ENCODE results near the gene LIN7A.
"Not testable (repeated sequence)": the region's sequence is repeated elsewhere in the genome, so short reads cannot be mapped to it uniquely, and the experiment has no call there.

Gene LIN7A

DNA sequence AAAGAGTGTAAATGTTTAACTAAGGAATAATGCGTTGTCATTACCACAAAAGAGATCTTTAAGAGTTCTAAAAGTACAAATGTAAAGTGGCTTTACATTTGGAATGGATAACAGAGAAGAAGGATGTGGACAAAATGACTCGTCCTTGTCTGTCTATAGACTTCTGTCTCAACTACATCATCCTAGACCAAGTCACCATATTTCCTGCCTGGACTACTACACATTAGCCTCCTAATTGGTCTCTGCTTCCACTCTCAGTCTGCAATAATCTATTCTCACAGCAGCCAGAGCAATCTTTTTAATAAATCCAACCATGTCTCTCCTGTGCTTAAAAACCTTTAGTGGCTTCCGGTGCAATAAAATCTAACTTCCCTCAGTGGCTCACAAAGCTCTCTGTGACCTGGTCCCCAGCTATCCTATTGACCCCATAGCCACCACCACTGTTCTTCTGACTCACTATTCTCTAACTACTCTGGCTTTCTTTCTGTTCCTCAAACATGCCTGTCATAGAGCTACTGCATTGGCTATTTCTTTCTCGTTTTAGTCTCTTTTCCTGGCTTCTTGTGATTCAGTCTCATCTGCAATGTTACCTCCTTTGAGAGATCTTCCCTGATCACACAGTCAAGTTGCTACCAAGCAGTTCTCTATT, 130.0 kb downstream of the LIN7A start:
- DNase-seq (ENCODE audit: low spot score), result no peak

DNA sequence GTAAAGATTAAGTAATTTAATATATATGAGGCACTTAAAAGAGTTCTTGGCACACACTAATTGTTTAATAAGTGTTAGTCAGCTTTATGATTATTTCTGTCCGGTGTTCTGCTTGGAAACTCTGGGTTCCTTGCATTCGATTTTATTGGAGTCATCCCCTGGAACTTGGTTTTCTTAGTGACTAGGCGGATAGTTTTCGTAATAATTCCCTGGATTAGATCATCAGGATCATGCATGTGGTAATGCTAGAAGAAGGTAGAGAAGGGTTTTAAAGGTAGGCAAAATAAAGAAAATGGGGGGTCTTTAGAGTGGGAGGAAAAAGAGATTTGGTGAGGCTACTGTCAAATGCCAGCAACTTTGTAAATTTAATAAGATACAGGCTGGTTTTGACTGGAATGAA, 132.6 kb downstream of the LIN7A start:
- no peak for DNase-seq (ENCODE audit: low spot score)

DNA sequence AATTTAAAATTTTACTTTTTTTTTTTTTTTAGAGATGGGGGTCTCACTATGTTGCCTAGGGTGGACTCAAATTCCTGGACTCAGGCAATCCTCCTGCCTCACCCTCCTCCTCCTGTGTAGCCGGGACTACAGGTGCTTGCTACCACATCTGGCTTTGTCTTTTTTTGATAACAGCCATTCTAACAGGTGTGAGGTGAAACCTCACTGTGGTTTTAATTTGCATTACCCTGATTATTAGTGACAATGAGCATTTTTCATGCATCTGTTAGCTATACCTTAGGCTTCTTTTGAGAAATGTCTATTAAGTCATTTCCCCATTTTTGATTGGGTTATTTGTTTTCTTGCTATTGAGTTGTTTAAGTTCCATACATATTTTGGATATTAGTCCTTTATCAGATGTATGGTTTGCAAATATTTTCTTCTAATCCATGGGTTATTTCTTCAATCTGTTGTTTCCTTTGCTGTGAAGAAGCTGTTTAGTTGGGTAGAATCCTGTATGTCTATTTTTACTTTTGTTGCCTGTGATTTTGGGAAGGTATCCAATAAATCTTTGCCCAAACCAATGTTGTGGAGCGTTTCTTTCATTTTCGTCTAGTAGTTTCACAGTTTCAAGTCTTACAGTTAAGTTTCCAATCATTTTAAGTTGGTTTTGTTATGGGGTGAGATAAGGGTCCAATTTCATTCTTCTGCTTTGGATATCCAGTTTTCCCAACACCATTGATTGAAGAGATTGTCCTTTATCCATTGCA, 134.9 kb downstream of the LIN7A start:
- DNase-seq (ENCODE audit: low spot score), result no peak

DNA sequence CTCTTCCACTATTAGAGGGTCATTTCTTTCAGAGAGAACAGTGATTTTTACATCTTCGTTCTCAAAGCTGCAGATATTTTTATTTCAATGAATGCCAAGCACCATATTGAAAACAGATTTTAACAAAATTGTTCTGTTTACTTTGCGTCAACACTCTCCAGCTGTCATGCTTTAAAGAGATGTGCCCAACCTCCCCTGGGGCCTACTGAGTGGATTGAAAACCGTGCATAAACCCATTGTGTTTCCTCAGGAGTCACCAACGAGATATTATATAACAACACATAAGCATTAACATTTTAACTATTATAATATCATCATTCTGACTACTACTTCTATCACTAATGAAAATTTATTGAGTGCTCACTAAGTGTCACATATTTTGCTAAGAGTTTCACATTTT, 139.5 kb downstream of the LIN7A start:
- DNase-seq (ENCODE audit: low spot score), result no peak

DNA sequence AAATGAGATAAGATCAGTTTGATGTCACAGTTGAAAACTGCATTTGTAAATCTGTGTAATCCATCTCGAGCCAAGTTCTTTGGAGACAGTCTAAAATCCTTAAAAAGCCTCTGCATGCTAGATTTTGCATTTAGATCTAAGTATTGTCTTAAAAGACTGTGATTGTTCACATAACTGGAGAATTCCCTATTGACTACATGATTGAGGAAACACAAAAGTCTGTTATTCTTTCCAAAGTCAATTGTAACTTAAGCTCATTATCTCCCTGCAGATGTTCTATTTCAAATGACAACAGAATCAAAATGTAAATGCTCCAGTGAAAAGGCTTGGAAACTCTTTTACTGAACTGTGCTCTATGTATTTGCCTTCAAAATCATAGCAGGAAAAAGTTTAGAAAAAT, 143.2 kb downstream of the LIN7A start:
- no peak for DNase-seq (ENCODE audit: low spot score)

DNA sequence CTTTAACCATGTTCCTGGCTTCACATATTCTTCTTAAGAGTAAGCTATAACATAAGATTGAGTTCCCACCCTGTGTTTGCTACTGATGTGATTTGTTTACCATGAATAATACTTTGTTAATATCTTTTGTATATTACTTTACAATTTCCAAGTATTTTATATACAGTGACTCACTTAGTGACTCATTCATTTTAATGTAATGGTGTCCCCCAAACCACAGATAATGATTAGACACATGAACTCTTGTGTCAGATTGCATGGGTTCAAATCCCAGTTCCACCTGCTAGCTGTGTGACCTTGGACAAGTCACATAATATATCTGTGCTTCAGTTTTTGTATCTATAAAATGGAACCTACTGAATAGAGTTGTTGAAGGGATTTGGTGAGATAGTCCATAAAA, 144.9 kb downstream of the LIN7A start:
- no peak for DNase-seq (ENCODE audit: low spot score)

DNA sequence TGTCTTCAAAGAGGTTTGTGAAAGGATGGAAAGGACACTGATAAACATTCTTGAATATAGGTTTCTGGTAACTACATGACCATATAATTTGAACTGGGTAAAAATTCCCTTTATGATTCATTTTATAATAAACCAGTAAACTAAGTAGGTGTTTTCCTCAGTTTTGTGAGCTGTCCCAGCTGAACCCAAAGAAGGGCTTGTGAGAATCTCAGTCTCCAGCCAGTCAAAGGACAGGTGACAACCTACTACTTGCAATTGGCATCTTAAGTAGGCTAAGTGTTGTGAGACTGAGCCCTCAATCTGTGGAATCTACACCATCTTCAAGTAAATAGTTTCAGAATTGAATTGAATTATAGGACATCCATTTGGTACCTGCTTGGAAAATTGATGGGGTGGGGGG, 145.9 kb downstream of the LIN7A start:
- DNase-seq (ENCODE audit: low spot score), result no peak

DNA sequence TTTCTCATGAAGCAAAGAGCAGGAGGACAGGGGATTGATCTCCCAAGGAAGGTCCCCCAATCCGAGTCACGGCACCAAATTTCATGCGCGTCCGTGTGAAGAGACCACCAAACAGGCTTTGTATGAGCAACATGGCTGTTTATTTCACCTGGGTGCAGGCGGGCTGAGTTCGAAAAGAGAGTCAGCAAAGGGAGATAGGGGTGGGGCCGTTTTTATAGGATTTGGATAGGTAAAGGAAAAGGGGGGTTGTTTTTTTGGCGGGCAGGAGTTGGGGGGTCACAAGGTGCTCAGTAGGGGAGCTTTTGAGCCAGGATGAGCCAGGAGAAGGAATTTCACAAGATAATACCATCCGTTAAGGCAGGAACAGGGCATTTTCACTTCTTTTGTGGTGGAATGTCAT, 149.3 kb downstream of the LIN7A start:
- not testable (repeated sequence) for DNase-seq (ENCODE audit: low spot score)

DNA sequence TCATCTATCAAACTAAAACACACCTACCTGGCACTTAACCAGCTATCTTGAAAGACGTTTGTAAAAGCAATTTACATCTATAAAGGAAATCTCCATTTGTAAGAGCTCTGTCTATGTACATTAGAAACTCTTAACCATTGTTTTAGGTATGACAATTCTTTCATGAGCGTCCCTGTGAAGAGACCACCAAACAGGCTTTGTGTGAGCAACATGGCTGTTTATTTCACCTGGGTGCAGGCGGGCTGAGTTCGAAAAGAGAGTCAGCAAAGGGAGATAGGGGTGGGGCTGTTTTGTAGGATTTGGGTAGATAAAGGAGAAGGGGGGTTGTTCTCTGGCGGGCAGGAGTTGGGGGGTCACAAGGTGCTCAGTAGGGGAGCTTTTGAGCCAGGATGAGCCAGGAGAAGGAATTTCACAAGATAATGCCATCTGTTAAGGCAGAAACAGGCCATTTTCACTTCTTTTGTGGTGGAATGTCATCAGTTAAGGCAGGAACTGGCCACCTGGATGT, 154.7 kb downstream of the LIN7A start:
- not testable (repeated sequence) for DNase-seq (ENCODE audit: low spot score)

DNA sequence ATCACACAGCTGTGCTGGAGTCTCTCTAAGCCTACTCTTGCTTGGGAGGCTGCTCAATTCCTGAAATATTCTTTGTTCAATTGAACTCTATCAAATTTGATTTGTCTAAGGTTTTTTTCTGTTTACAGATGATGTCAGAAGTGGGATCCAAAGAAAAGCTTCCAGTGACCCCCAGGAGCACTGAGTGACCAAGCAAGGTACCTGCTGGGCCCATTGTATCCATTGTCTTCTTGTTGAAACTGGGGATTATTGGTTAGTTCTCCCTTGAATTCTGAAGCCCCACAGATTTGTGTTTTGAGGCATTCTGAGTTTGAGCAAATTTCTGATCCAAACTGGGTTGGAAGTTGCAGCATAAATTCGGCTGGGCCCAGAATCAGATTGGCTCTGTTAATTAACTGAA, 156.4 kb downstream of the LIN7A start:
- DNase-seq (ENCODE audit: low spot score), result no peak

DNA sequence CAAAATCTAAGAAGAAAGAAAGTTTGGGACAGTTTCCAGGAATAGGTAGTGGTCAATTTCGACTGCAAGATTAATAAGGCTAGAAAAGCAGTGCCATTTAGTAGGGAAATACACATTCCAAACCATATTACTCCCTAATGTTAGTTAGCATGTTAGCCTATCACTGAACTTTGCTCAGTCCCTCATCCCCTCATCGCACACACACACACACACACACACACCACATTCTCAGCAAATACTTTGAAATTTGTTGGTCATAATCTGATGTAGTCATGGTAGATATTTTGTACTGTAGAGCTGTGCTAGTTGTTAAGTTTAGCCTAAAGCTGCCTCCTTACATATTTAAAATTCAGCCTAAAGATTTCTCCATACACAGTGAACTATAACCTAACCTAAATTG, 157.0 kb downstream of the LIN7A start:
- DNase-seq (ENCODE audit: low spot score), result no peak

DNA sequence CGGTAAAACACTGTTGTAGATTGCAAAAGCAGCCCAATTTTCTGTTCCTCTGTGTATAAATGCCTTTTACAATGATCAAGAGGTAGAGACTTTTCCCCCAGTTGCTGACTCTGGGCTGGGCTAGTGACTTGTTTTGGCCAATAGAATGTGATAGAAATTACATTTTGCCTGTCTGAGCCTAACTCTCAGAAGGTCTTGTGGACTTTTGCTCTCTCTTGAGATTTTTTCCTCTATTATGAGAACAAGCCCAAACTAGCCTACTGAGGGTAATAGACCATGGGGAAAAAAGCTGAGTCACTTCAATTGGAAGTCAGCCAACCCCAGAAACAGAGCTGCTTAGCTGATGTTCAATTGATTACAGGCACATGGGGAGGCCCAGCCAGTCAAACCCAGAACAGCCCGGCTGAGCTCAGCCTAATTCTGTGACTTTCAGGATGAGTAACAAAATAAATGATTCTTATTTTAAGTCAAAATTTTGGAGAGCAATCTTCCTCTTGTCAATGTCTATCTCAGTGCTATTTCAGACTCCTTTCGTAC, 159.7 kb downstream of the LIN7A start:
- DNase-seq (ENCODE audit: low spot score), result peak; percentile 22

DNA sequence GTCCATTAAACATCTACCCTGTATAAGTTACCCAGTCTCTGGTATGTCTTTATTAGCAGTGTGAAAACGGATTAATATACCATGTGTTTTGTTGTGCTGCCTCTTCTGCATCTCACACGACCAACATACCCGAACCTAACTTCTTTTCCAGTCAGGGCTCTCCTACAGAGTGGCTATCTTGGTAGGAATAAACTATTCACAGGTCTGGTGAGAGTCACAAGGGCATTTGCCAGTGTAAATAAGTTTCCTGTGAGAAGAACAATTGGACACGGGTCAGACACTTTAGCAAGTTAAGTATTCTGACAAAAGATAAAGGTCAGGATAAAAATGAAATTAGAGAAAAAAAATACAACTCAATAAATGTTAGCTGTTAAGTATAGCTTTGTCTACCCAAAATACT, 160.1 kb downstream of the LIN7A start:
- DNase-seq (ENCODE audit: low spot score), result no peak

DNA sequence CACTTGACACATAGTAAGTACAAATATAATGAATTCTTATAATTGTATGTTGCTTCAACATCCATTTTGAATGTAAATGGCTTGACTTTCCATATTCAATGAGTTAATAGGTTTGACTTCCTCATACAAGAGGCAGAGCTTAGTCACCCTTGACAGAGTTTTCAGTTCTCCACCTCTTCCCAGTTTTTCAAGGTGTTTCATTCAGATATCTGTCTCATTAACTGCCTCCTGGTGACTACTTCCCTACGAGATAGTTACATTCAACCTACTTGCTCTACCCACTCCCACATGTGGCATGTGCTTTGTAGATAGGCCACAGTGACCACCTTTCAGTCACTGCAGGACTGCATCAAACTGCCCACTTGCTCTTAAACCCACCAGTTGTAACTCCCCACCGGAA, 161.0 kb downstream of the LIN7A start:
- DNase-seq (ENCODE audit: low spot score), result no peak

DNA sequence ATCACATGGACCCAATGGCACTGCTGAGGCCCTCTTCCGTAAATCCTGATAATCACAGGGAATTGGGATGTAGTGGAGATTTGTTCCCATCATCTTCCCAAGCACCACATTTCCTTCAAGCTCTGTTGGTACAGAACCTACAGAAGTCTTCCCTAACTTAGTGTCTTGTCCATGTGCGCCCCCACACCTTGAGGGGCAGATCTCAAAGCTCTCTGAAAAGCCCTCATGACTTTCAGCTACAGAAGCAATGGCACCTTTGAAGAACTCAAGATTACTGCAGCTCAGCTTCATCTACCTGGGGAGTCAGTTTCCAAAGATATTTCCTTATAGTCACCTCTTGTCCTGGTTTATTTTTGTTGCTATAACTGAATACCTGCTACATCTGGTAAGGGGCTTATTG, 166.8 kb downstream of the LIN7A start:
- DNase-seq (ENCODE audit: low spot score), result no peak

DNA sequence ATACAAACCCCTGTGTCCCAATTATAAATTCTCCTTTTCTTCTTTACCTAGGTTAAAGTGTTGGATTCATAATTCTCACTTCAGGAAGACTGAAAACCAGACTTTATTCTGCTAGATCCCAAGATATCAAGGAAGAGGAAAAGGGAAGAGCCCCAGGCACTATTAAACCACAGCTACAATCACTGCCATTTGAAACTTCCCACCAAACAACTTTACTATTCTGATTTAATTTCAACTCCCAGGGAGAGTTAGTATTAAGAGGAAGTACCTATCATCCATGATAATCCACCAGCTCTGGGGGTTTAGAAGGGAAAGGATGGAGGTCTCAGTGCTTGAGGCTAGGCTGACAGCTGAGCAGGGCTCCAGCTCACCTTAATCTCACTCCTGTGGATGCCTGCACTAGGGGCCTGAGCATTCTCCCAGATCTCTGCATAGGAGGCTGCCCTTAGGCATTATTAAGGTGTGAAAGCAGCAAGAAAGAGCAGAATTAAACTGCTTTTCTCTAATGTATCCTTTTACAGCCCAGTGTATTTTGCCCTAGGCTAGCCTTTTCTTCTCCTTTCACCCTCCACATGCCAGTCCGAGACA, 168.1 kb downstream of the LIN7A start:
- no peak for DNase-seq (ENCODE audit: low spot score)

DNA sequence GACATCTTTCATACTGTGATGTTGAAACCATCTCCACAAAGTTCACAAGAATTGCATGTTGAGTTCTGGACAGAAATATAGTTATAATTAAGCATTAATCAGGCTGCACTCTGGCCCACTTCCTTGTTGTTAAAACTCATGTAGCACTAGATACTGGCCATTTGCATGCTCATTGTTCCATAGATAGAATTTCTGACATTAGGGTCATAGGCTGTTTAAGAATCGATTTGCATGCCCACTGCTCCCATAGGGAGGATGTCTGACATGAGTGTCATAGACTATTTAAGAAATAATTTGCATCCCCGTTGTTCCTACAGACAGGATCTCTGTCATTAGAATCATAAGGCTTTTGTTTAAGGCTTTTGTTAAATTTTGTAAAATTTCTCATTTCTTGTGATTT, 170.8 kb downstream of the LIN7A start:
- no peak for DNase-seq (ENCODE audit: low spot score)

DNA sequence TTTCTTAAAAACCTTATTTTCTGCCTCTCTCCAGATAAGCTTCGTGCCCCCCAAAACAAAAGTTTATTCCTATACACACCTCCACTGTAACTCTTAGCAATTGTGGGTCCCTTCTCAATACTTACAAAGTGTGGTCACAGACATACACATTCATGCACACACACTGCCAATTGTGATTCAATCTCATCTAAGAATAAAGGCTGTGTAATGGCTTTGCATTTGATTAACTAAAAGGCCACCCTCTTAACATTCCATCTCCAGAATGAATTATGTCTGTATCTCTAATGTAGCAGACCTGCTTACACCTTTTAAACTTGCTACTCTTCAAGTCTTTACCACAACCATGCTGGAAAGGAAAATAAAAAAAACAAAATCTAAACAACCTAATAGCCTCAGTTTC, 171.5 kb downstream of the LIN7A start:
- no peak for DNase-seq (ENCODE audit: low spot score)

DNA sequence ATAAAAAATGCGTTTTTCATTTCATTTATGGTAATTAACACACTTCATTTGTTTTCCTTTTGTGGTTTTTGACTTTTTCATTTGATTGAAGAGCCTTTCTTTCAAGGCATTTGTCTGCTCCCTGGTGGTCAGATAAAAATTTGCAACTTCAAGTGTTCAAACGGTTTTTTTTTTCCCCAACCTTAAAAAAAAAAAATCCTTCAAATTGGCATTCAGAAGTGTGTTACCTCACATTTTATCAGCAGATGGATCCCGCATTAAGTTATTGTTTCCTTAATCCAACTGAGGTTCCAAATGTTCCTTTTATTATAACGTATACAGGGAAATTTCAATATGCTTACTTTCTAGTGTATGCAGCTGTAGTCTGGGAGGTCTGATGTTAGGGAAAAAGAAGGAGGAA, 173.9 kb downstream of the LIN7A start:
- DNase-seq (ENCODE audit: low spot score), result peak; percentile 30

DNA sequence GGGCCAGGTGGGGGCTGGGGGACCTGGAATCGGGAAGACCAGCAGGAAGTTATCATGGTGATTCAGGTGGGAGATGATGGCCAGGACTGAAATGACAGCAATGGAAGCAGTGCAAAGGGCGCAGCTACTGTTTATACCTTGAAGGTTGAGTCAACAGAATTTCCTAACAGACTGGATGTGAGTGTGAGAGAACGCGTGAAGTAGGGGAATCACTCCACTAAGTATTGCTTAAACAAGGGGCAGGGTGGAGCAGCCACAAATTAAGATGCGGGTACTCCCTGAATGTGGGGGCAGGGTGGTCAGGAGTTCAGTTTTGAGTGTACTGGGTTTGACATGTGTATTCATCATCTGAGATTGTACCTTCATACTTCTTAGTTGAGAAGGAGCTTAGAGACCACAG, 175.9 kb downstream of the LIN7A start:
- no peak for DNase-seq (ENCODE audit: low spot score)

DNA sequence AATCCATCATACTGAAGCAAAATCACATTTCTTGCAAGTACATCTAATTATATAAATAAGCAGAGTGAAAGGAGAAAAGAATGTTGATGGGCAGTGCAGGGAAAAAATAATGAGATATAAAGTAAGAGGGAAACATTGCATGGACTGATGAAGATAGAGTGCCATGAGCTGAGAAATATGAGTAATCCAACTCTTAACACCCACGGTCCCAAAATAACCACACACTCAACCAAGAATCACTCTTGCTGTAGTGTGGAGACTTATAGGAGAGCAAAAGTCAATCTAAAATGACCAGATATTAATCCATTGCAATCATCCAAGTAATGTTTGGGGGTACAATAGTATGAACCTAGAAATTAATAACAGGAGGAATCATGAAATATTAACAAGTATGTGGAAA, 180.9 kb downstream of the LIN7A start:
- DNase-seq (ENCODE audit: low spot score), result no peak

DNA sequence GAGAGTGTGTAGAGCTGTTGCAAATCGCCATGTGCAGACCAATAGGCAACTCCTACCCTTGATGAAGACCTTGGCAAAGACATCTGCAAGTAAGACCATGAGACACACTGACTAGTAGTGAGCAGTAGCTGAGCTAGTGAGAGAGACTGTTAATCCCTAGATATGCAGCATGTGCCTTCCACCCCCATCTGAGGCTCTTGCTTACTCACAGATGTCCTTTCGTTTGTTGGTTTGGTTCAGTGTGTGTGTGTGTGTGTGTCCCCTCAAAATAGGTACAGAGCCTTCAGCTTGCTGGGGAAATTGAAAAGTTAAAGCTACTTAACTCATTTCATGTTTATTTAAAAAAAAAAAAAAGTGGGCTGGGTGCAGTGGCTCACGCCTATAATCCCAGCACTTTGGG, 183.5 kb downstream of the LIN7A start:
- no peak for DNase-seq (ENCODE audit: low spot score)

DNA sequence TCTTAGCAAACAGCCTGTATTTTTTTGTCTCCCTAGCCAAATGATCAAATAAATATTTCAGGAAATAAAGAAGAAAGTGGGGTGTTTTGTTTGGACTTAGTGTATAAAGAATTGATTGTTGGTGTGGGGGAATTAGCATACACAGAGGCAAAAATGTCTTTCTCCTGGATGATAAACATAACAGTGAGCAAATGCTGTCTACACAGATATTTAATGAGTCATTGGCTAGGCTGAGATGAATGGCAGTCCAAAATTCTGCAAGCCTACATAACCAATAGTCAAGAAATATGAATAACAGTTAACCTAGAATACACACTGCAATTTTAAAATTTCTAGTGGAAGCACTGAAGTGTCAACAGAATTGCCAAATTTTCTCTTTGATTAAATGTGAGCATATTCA, 185.3 kb downstream of the LIN7A start:
- no peak for DNase-seq (ENCODE audit: low spot score)
